ENCODE results near the gene PIK3R3. TPM values are rescaled to one million over a fixed set of nuclear protein-coding genes. Genes with fewer than 3 reads are reported as not detected.

PIK3R3 gene
- total and polyA plus RNA-seq, 9 of the 15 experiments (the other 6 are each of a cell fraction or from before 2014, with no cell fraction given), result 1.4 to 7.7 (median 4.6) TPM

GRCh38 chr1:46131712-46132528, 509 bp downstream of the PIK3R3 start (continued):
- TF ChIP-seq ARID3B (CRISPR knock-in tag; IDR thresholded peaks at IDR 0.05; ENCODE audit: borderline replicate concordance) (peak; percentile 50; the same call in 1 of the 2 replicates), HINFP (tag; conservative IDR thresholded peaks at IDR 0.05; ENCODE audit: low read depth) (peak; percentile 69), ZNF512 (tag; IDR thresholded peaks at IDR 0.05) (peak; percentile 81), PHF20 (IDR thresholded peaks at IDR 0.05; ENCODE audit: partially characterized antibody) (peak; percentile 36), TEAD1 (CRISPR knock-in tag; IDR thresholded peaks at IDR 0.05) (no peak), ZBTB1 (CRISPR knock-in tag; IDR thresholded peaks at IDR 0.05; ENCODE audit: borderline replicate concordance, low read depth) (0 out of 2 replicates have a peak, but pooled peaks have one; percentile 15)

Data from K562 (cell line).